OCI-M2 (cell line): ENCODE results near the gene BAD.
A peak's percentile ranks its signal among the peaks of the same experiment; 100 is the strongest.
"Not testable (repeated sequence)": the region's sequence is repeated elsewhere in the genome, so short reads cannot be mapped to it uniquely, and the experiment has no call there.

Source experiments
- DNase-seq: peaks from one replicate; lab custom pipeline; 2025; ENCODE audit not compliant: unreplicated experiment; lab: John Stamatoyannopoulos, UW

The BAD gene

GRCh38 chr11:64284048-64284961, at the start of gene BAD:
Gene BAD (minus strand): TSS chr11:64284665. CDS start chr11:64284368, 297 bp downstream.
- DNase-seq, result peak; percentile 72

GRCh38 chr11:64333556-64333955, 49.1 kb upstream of the BAD start:
- no peak for DNase-seq

- DNase-seq, result no peak
These were observed 47.3 kb upstream of the BAD start for GRCh38 chr11:64331569-64332371.

GRCh38 chr11:64330888-64331287, 46.4 kb upstream of the BAD start:
- DNase-seq, result no peak

- DNase-seq, result no peak
These were observed 43.5 kb upstream of the BAD start for GRCh38 chr11:64327993-64328392.

GRCh38 chr11:64327375-64327774, 42.9 kb upstream of the BAD start:
- no peak for DNase-seq

- no peak for DNase-seq
These were observed 40.4 kb upstream of the BAD start for GRCh38 chr11:64324692-64325469.

- DNase-seq, result not testable (repeated sequence)
These were observed 39.5 kb upstream of the BAD start for GRCh38 chr11:64323984-64324383.

GRCh38 chr11:64323373-64323772, 38.9 kb upstream of the BAD start:
- no peak for DNase-seq

- no peak for DNase-seq
These were observed 38.4 kb upstream of the BAD start for GRCh38 chr11:64322925-64323260.

- DNase-seq, result no peak
These were observed 37.1 kb upstream of the BAD start for GRCh38 chr11:64321533-64321932.

GRCh38 chr11:64321026-64321425, 36.6 kb upstream of the BAD start:
- DNase-seq, result no peak

- DNase-seq, result no peak
These were observed 36.1 kb upstream of the BAD start for GRCh38 chr11:64320556-64320955.

- no peak for DNase-seq
These were observed 34.6 kb upstream of the BAD start for GRCh38 chr11:64318766-64319761.

- DNase-seq, result peak; percentile 57
These were observed 33.7 kb upstream of the BAD start, which contains the start of gene PRDX5 for GRCh38 chr11:64317961-64318765. Gene PRDX5 (plus strand): TSS chr11:64318121. CDS start chr11:64318216, 95 bp downstream.

- DNase-seq, result peak; percentile 76
These were observed 33.0 kb upstream of the BAD start, which contains the start of gene TRMT112 for GRCh38 chr11:64317325-64317960. Gene TRMT112 (minus strand): TSS chr11:64317559. CDS start chr11:64317526, 33 bp downstream.

GRCh38 chr11:64316672-64317324, 32.3 kb upstream of the BAD start:
- DNase-seq, result no peak
